ENCODE data around the gene LPP.

GRCh38 chr3:188617988-188618701 lies 464.2 kb downstream of the LPP start:
- TF ChIP-seq SIN3A (IDR thresholded peaks at IDR 0.05; ENCODE audit: borderline replicate concordance, insufficient read depth, low read length), result no peak
- TF ChIP-seq POLR2AphosphoS5 (IDR thresholded peaks at IDR 0.05; ENCODE audit: low read depth, low read length), result no peak
- TF ChIP-seq TAF1 (IDR thresholded peaks at IDR 0.05; ENCODE audit: borderline replicate concordance, insufficient read depth, low read length), result no peak
- TF ChIP-seq REST (IDR thresholded peaks at IDR 0.05; ENCODE audit: insufficient read depth in 1 of 2, low read depth in 2 of 2, low read length in 2 of 2), result no peak
